ENCODE data around the gene LIPC.

The LIPC gene

GRCh38 chr15:58458076-58458475 is 26.3 kb downstream of the LIPC start:
- DNase-seq (ENCODE audit: low read depth, low spot score): no peak

DNA sequence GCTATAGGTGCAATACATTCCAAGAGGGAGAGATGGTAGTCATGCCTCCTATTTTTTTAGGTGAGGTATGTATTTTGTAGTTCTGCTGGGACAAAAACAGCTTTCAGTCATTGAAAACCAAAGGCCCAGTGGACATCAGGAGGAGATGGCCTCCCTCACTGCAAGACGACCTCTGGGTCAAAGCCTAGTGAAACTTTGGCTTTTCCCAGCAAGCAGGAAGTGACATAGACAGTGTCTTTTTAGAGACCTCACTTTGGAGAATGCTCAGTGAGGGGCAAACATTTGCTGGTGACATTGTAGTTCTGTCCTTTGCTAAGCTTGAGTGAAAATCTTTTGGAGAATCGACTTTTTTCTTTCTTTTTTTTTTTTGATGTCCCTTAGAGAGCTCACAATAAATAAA is 27.3 kb downstream of the LIPC start:
- DNase-seq (ENCODE audit: low read depth, low spot score): no peak

GRCh38 chr15:58459560-58459959 is 27.8 kb downstream of the LIPC start:
- no peak for DNase-seq (ENCODE audit: low read depth, low spot score)

DNA sequence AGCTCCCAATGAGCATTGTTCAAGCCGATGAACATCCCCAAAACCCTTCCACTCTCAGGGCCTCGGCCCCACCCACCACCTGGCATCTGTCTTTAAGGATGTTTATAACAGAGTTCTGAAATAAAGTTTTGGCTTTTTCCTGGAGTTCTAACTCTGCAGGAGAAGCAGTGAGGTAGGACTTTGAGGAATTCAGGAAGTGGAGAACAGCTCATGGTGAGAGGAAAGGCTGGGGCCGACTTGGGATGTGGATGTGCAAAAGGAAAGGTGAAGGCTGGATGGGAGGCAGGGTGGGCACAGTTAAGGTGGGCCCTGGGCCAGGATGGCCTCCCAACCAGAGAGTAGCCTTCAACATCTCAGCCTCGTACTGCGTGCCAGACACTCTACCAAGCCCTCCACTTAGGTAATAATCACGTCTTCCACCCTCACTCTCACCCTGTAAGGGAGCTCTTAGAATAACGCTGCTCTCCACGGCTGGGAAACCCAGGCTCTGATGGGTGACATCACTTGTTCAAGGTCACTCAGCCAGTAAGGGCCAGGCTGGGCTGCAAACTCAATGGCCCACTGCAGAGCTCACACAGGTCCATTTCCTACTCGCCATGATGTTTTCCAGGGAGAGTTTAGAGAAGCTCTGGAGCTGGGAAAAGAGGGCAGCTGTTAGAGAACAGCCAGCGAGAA is 28.5 kb downstream of the LIPC start:
- DNase-seq (ENCODE audit: low read depth, low spot score): no peak

GRCh38 chr15:58460872-58461271 is 29.1 kb downstream of the LIPC start:
- DNase-seq (ENCODE audit: low read depth, low spot score): no peak

- DNase-seq (ENCODE audit: low read depth, low spot score): peak; percentile 40
Measured at GRCh38 chr15:58462547-58462946, 30.8 kb downstream of the LIPC start.

DNA sequence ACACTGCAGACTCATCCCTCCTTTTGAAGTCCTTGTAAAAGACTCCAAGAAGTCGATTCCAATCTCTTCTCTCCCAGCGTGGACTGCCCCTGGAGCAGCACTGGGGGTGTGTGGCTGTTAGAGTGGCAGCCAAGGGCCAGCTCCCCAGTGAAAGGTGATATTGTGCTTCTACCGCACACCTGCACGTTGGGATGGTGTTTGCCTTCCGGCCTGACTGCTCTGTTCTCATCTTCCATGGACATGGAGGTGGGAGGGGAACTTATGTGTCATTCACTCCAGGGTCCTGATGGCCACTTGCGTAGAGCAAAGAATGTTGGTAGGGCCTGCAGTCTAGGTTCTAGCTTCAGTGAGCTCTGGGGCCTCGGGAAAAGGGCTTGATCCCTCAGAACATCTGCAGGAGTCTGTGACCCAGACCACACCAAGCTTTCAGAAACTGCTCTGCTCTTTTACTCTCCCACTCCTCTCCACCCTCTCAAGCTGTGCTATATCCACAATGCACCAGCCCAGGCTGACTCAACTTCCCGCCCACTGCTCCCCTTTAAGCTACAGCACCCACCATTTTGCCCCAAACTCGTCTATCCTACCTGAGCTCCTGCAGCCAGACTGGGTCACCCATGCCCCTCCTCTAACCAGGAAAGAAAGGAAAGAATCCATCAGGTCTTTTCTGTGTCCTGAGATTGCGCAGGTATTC is 31.3 kb downstream of the LIPC start:
- no peak for DNase-seq (ENCODE audit: low read depth, low spot score)

- DNase-seq (ENCODE audit: low read depth, low spot score): no peak
Measured at GRCh38 chr15:58463815-58464650, 32.2 kb downstream of the LIPC start.

- no peak for DNase-seq (ENCODE audit: low read depth, low spot score)
Measured at GRCh38 chr15:58465070-58465469, 33.3 kb downstream of the LIPC start.

GRCh38 chr15:58465866-58466517 is 34.2 kb downstream of the LIPC start:
- no peak for DNase-seq (ENCODE audit: low read depth, low spot score)

GRCh38 chr15:58466566-58466965 is 34.8 kb downstream of the LIPC start:
- DNase-seq (ENCODE audit: low read depth, low spot score): no peak

- DNase-seq (ENCODE audit: low read depth, low spot score): peak; percentile 24
Measured at GRCh38 chr15:58467121-58467721, 35.4 kb downstream of the LIPC start.

DNA sequence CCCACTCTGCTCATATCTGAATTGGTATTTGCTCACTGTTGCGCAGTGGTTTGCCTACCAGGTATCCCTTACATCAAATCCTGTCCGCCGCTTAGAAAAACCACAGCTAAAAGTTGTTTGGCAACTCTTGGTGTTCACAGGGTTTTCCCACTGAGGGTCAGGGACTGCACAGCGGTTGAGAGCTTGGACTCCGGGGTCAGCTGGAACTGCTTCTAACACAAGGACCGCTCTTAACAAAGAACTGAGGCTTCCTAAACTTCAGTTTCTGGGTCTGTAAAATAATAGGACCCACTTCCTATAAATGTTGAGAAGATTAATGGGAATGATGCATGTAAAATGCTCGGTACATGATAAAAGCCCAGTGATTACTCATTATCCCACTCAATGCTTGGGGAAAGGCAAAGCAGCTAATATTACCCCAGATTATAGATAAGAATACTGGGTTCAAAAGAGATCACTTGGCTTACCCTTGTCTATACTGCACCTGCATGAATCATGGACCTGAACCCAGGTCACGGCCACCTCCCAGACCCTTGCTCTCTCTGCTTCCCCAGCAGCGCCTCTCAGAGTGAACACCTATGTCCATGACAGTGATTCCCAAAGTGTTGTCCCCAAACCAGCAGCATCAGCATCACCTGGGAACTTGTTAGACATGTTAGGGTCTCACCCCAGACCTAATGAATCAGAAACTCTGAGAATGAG is 36.1 kb downstream of the LIPC start:
- no peak for DNase-seq (ENCODE audit: low read depth, low spot score)

GRCh38 chr15:58469432-58470353 is 37.9 kb downstream of the LIPC start:
- DNase-seq (ENCODE audit: low read depth, low spot score): peak; percentile 80

GRCh38 chr15:58471348-58471747 is 39.6 kb downstream of the LIPC start:
- no peak for DNase-seq (ENCODE audit: low read depth, low spot score)

GRCh38 chr15:58472221-58472620 is 40.4 kb downstream of the LIPC start:
- DNase-seq (ENCODE audit: low read depth, low spot score): no peak

GRCh38 chr15:58472821-58473581 is 41.2 kb downstream of the LIPC start:
- peak; percentile 31 for DNase-seq (ENCODE audit: low read depth, low spot score)

- DNase-seq (ENCODE audit: low read depth, low spot score): no peak
Measured at GRCh38 chr15:58473724-58474123, 41.9 kb downstream of the LIPC start.

DNA sequence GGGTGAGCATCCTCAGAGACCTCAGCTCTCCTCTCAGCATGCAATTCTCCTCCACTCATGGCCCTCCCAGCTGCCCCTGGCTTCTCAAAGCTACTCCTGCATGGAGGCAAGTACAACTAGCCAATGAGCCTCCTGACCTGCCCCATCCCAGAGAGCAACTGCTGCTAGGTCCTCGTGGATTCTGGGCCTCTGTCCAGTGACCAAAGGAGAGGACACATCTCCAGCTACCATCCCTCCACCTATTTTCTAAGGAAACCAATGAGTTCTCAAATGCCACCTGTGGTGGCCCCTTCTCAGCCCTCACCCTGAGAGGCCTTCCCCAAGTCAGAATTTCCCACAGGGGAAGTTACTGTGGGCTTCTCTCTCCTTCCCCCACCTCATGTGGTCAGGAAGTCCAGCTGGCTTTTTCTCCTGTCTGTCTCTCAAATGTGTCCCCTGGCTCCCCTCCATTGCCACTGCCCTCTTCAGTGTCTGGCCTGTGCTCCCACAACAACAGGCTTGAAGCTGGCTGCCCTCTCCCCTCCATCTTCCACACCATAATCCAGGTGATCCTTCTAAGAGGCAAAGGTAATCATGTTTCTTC is 43.0 kb downstream of the LIPC start:
- no peak for DNase-seq (ENCODE audit: low read depth, low spot score)

All from ELF-1 (cell line).